Ishikawa (cell line): ENCODE data around the gene CDHR5.

Source experiments
- CEBPB ChIP-seq: IDR thresholded peaks from 2 replicates; pipeline ENCODE4 v1.6.1; 2012
- CREB1 ChIP-seq: IDR thresholded peaks from 2 replicates; pipeline ENCODE4 v1.6.1; 2012; ENCODE audit warnings: low read depth
- EGR1 ChIP-seq: IDR thresholded peaks from 2 replicates; pipeline ENCODE4 v1.6.1; 2012
- EP300 ChIP-seq: IDR thresholded peaks from 2 replicates; pipeline ENCODE4 v1.6.1; 2012; ENCODE audit warnings: borderline replicate concordance
- FOXM1 ChIP-seq: IDR thresholded peaks from 2 replicates; pipeline ENCODE4 v1.6.1; 2012; ENCODE audit warnings: low read depth, borderline replicate concordance
- MAX ChIP-seq: IDR thresholded peaks from 2 replicates; pipeline ENCODE4 v1.6.1; 2012
- NFIC ChIP-seq: IDR thresholded peaks from 2 replicates; pipeline ENCODE4 v1.6.1; 2012
- RAD21 ChIP-seq: IDR thresholded peaks from 2 replicates; pipeline ENCODE4 v1.6.1; 2012; ENCODE audit warnings: low read depth
- REST ChIP-seq: IDR thresholded peaks from 2 replicates; pipeline ENCODE4 v1.6.1; 2012; ENCODE audit warnings: low read depth, mild to moderate bottlenecking
- TAF1 ChIP-seq: IDR thresholded peaks from 2 replicates; pipeline ENCODE4 v1.6.1; 2012; ENCODE audit warnings: low read depth, mild to moderate bottlenecking
- USF1 ChIP-seq: IDR thresholded peaks from 2 replicates; pipeline ENCODE4 v1.6.1; 2012
- YY1 ChIP-seq: IDR thresholded peaks from 2 replicates; pipeline ENCODE4 v1.6.1; 2012; ENCODE audit warnings: low read depth
- ZBTB7A ChIP-seq: IDR thresholded peaks from 2 replicates; pipeline ENCODE4 v1.6.1; 2012; ENCODE audit warnings: low read depth

GRCh38 chr11:581342-581741, 43.4 kb downstream of the CDHR5 start:
- TF ChIP-seq FOXM1 (no peak), CEBPB (no peak), REST (no peak), USF1 (no peak), YY1 (no peak), RAD21 (no peak), EP300 (no peak), ZBTB7A (no peak), NFIC (no peak), EGR1 (no peak), MAX (no peak), TAF1 (no peak), CREB1 (no peak)
